ENCODE measurements around the gene SPECC1.
A peak's percentile ranks its signal among the peaks of the same experiment; 100 is the strongest.
"Not testable (repeated sequence)": the region's sequence is repeated elsewhere in the genome, so short reads cannot be mapped to it uniquely, and the experiment has no call there.

The SPECC1 gene

GRCh38 chr17:20074001-20074400 is 64.8 kb downstream of the SPECC1 start:
- no peak for DNase-seq
- Histone ChIP-seq H3K4me3 (ENCODE audit: insufficient read depth in 1 of 2, low read depth in 1 of 2, low read length in 2 of 2) (peak overlapping the region in 1 of 2 experiments; percentile 76), H3K36me3 (ENCODE audit: control insufficient read depth in 1 of 2, insufficient read depth in 2 of 2, low read depth in 1 of 2, low read length in 2 of 2) (no peaks in the 10 kb centered on the region), H3K27ac (ENCODE audit: low read length, poor library complexity, severe bottlenecking) (no peak overlapping the region), H2BK12ac (ENCODE audit: low read length in 2 of 2) (no peak overlapping the region), H3K14ac (ENCODE audit: low read length in 2 of 2) (no peak overlapping the region), H3K4me2 (ENCODE audit: low read length, poor library complexity, severe bottlenecking) (no peak overlapping the region), H3K9ac (ENCODE audit: low read length) (peak overlapping the region; percentile 64), H3K27me3 (ENCODE audit: control insufficient read depth in 1 of 2, insufficient read depth in 1 of 2, low read length in 2 of 2) (peaks cover 0 to 26% of the 10 kb centered on the region in 2 experiments), H2BK120ac (ENCODE audit: low read depth, low read length) (no peak overlapping the region), H3K18ac (ENCODE audit: low read depth in 1 of 2, low read length in 2 of 2) (no peak overlapping the region), H2BK5ac (ENCODE audit: low read depth, low read length, poor library complexity, severe bottlenecking) (no peak overlapping the region), H2BK15ac (ENCODE audit: low read depth, poor library complexity, severe bottlenecking) (no peak overlapping the region), H3K4ac (ENCODE audit: low read depth in 1 of 2, low read length in 2 of 2) (no peak overlapping the region), H4K91ac (ENCODE audit: low read length) (no peak overlapping the region), H3K4me1 (ENCODE audit: control insufficient read depth, insufficient read depth, low read depth, low read length) (peaks cover 2% of the 10 kb centered on the region), H3K9me3 (ENCODE audit: control insufficient read depth, low read length) (no peaks in the 10 kb centered on the region), H3K79me1 (replicated peaks; ENCODE audit: low read length, poor library complexity, severe bottlenecking) (no peaks in the 10 kb centered on the region), H2AFZ (ENCODE audit: low read depth, low read length) (no peak overlapping the region), H3K23ac (ENCODE audit: low read length in 2 of 2) (no peak overlapping the region), H4K8ac (ENCODE audit: low read length) (no peak overlapping the region), H2AK5ac (ENCODE audit: low read length, severe bottlenecking) (no peak overlapping the region)
- WGBS, result 72% methylated on average over 7 of the region's 7 CpGs

GRCh38 chr17:20074489-20074888 is 65.3 kb downstream of the SPECC1 start:
- Histone ChIP-seq H4K8ac (ENCODE audit: low read length) (no peak overlapping the region), H3K27me3 (ENCODE audit: control insufficient read depth in 1 of 2, insufficient read depth in 1 of 2, low read length in 2 of 2) (peaks cover 0 to 28% of the 10 kb centered on the region in 2 experiments), H3K23ac (ENCODE audit: low read length in 2 of 2) (no peak overlapping the region), H2BK5ac (ENCODE audit: low read depth, low read length, poor library complexity, severe bottlenecking) (no peak overlapping the region), H3K4ac (ENCODE audit: low read depth in 1 of 2, low read length in 2 of 2) (no peak overlapping the region), H2BK12ac (ENCODE audit: low read length in 2 of 2) (no peak overlapping the region), H2BK120ac (ENCODE audit: low read depth, low read length) (no peak overlapping the region), H3K4me2 (ENCODE audit: low read length, poor library complexity, severe bottlenecking) (no peak overlapping the region), H3K14ac (ENCODE audit: low read length in 2 of 2) (no peak overlapping the region), H3K27ac (ENCODE audit: low read length, poor library complexity, severe bottlenecking) (no peak overlapping the region), H3K36me3 (ENCODE audit: control insufficient read depth in 1 of 2, insufficient read depth in 2 of 2, low read depth in 1 of 2, low read length in 2 of 2) (no peaks in the 10 kb centered on the region), H3K4me1 (ENCODE audit: control insufficient read depth, insufficient read depth, low read depth, low read length) (peaks cover 2% of the 10 kb centered on the region), H3K9ac (ENCODE audit: low read length) (peak overlapping the region; percentile 64), H3K4me3 (ENCODE audit: insufficient read depth in 1 of 2, low read depth in 1 of 2, low read length in 2 of 2) (peak overlapping the region in 1 of 2 experiments; percentile 76), H2AK5ac (ENCODE audit: low read length, severe bottlenecking) (no peak overlapping the region), H3K79me1 (replicated peaks; ENCODE audit: low read length, poor library complexity, severe bottlenecking) (no peaks in the 10 kb centered on the region), H3K18ac (ENCODE audit: low read depth in 1 of 2, low read length in 2 of 2) (no peak overlapping the region), H2AFZ (ENCODE audit: low read depth, low read length) (no peak overlapping the region), H2BK15ac (ENCODE audit: low read depth, poor library complexity, severe bottlenecking) (no peak overlapping the region), H3K9me3 (ENCODE audit: control insufficient read depth, low read length) (no peaks in the 10 kb centered on the region), H4K91ac (ENCODE audit: low read length) (no peak overlapping the region)
- 86% methylated on average over 3 of the region's 3 CpGs for WGBS
- DNase-seq, result no peak

GRCh38 chr17:20076137-20076536 is 67.0 kb downstream of the SPECC1 start:
- not testable (repeated sequence) for H3K79me1 ChIP-seq (replicated peaks; ENCODE audit: low read length, poor library complexity, severe bottlenecking); H4K91ac ChIP-seq (ENCODE audit: low read length); H3K4me2 ChIP-seq (ENCODE audit: low read length, poor library complexity, severe bottlenecking); H2AFZ ChIP-seq (ENCODE audit: low read depth, low read length); H4K8ac ChIP-seq (ENCODE audit: low read length); DNase-seq; H3K4me1 ChIP-seq (ENCODE audit: control insufficient read depth, insufficient read depth, low read depth, low read length); H2AK5ac ChIP-seq (ENCODE audit: low read length, severe bottlenecking); H3K9me3 ChIP-seq (ENCODE audit: control insufficient read depth, low read length); H3K23ac ChIP-seq (ENCODE audit: low read length in 2 of 2); H3K9ac ChIP-seq (ENCODE audit: low read length); H2BK12ac ChIP-seq (ENCODE audit: low read length in 2 of 2); H2BK5ac ChIP-seq (ENCODE audit: low read depth, low read length, poor library complexity, severe bottlenecking); H3K14ac ChIP-seq (ENCODE audit: low read length in 2 of 2); H2BK120ac ChIP-seq (ENCODE audit: low read depth, low read length); H3K4me3 ChIP-seq (ENCODE audit: insufficient read depth in 1 of 2, low read depth in 1 of 2, low read length in 2 of 2); H3K18ac ChIP-seq (ENCODE audit: low read depth in 1 of 2, low read length in 2 of 2); H3K27ac ChIP-seq (ENCODE audit: low read length, poor library complexity, severe bottlenecking); H3K4ac ChIP-seq (ENCODE audit: low read depth in 1 of 2, low read length in 2 of 2); H2BK15ac ChIP-seq (ENCODE audit: low read depth, poor library complexity, severe bottlenecking); H3K36me3 ChIP-seq (ENCODE audit: control insufficient read depth in 1 of 2, insufficient read depth in 2 of 2, low read depth in 1 of 2, low read length in 2 of 2)
- H3K27me3 ChIP-seq (ENCODE audit: control insufficient read depth in 1 of 2, insufficient read depth in 1 of 2, low read length in 2 of 2), result peaks cover 0 to 44% of the 10 kb centered on the region in 2 experiments
- 83% methylated on average over 3 of the region's 3 CpGs for WGBS

- no peak for DNase-seq
- no peak overlapping the region for H3K27ac ChIP-seq (ENCODE audit: low read length, poor library complexity, severe bottlenecking)
- H3K23ac ChIP-seq (ENCODE audit: low read length in 2 of 2), result no peak overlapping the region
- peaks cover 0 to 44% of the 10 kb centered on the region in 2 experiments for H3K27me3 ChIP-seq (ENCODE audit: control insufficient read depth in 1 of 2, insufficient read depth in 1 of 2, low read length in 2 of 2)
- H3K79me1 ChIP-seq (replicated peaks; ENCODE audit: low read length, poor library complexity, severe bottlenecking), result no peaks in the 10 kb centered on the region
- H3K4me2 ChIP-seq (ENCODE audit: low read length, poor library complexity, severe bottlenecking), result no peak overlapping the region
- no peak overlapping the region for H3K4ac ChIP-seq (ENCODE audit: low read depth in 1 of 2, low read length in 2 of 2)
- no peaks in the 10 kb centered on the region for H3K4me1 ChIP-seq (ENCODE audit: control insufficient read depth, insufficient read depth, low read depth, low read length)
- no peak overlapping the region for H3K4me3 ChIP-seq (ENCODE audit: insufficient read depth in 1 of 2, low read depth in 1 of 2, low read length in 2 of 2)
- H2BK15ac ChIP-seq (ENCODE audit: low read depth, poor library complexity, severe bottlenecking), result no peak overlapping the region
- H2AK5ac ChIP-seq (ENCODE audit: low read length, severe bottlenecking), result no peak overlapping the region
- no peak overlapping the region for H2AFZ ChIP-seq (ENCODE audit: low read depth, low read length)
- H3K14ac ChIP-seq (ENCODE audit: low read length in 2 of 2), result no peak overlapping the region
- no peak overlapping the region for H4K8ac ChIP-seq (ENCODE audit: low read length)
- no peak overlapping the region for H3K18ac ChIP-seq (ENCODE audit: low read depth in 1 of 2, low read length in 2 of 2)
- 80% methylated on average over 2 of the region's 3 CpGs for WGBS
- no peak overlapping the region for H2BK120ac ChIP-seq (ENCODE audit: low read depth, low read length)
- H4K91ac ChIP-seq (ENCODE audit: low read length), result no peak overlapping the region
- H3K9ac ChIP-seq (ENCODE audit: low read length), result no peak overlapping the region
- H3K9me3 ChIP-seq (ENCODE audit: control insufficient read depth, low read length), result no peaks in the 10 kb centered on the region
- no peak overlapping the region for H2BK12ac ChIP-seq (ENCODE audit: low read length in 2 of 2)
- no peak overlapping the region for H2BK5ac ChIP-seq (ENCODE audit: low read depth, low read length, poor library complexity, severe bottlenecking)
- H3K36me3 ChIP-seq (ENCODE audit: control insufficient read depth in 1 of 2, insufficient read depth in 2 of 2, low read depth in 1 of 2, low read length in 2 of 2), result no peaks in the 10 kb centered on the region
These were observed 69.0 kb downstream of the SPECC1 start for GRCh38 chr17:20077978-20078685.

All from mesenchymal stem cell (in vitro differentiated cells and primary cell).